Suprapubic skin (tissue), 4 donors: Measurements from ENCODE around the gene LRRFIP1. TPM values are rescaled to one million over a fixed set of nuclear protein-coding genes. Genes with fewer than 3 reads are reported as not detected.

Experiments used
- DNase-seq, 2 donors: peaks; one replicate each; pipeline ENCODE4 v3.0.0-alpha.2; 2019; ENCODE audit warnings: low spot score in 2 of 2
- H3K27ac ChIP-seq: fragments of 200-600 bp; sonication (generic); one replicate; pipeline ENCODE4 v1.5.1; 2019
- H3K27me3 ChIP-seq: fragments of 200-600 bp; sonication (generic); one replicate; pipeline ENCODE4 v1.5.1; 2019
- H3K36me3 ChIP-seq: fragments of 200-600 bp; sonication (generic); one replicate; pipeline ENCODE4 v1.5.1; 2019
- H3K4me1 ChIP-seq: fragments of 200-600 bp; sonication (generic); one replicate; pipeline ENCODE4 v1.5.1; 2019
- H3K4me3 ChIP-seq: fragments of 200-600 bp; sonication (generic); one replicate; pipeline ENCODE4 v1.5.1; 2019; ENCODE audit warnings: mild to moderate bottlenecking
- H3K9me3 ChIP-seq: fragments of 200-600 bp; sonication (generic); one replicate; pipeline ENCODE4 v1.5.1; 2019
- CTCF ChIP-seq, 2 donors: fragments of 200-600 bp in 1 of 2; fragments of 450-650 bp in 1 of 2; sonication (generic) in 1 of 2; IDR thresholded peaks; one replicate each; pipeline ENCODE4 v1.5.1; 2016 to 2019; ENCODE audit warnings: antibody characterized with exemption in 2 of 2, mild to moderate bottlenecking in 1 of 2, moderate library complexity in 1 of 2
- EP300 ChIP-seq: sonication (generic); formaldehyde crosslinking; IDR thresholded peaks from one replicate; pipeline ENCODE4 v1.6.1; 2017; ENCODE audit warnings: antibody characterized with exemption
- POLR2A ChIP-seq, 2 donors: fragments of 450-650 bp; IDR thresholded peaks; one replicate each; pipeline ENCODE4 v1.6.1; 2017; ENCODE audit warnings: antibody characterized with exemption in 2 of 2, mild to moderate bottlenecking in 2 of 2, moderate library complexity in 2 of 2
- POLR2AphosphoS5 ChIP-seq, 3 donors: sonication (generic); formaldehyde crosslinking; IDR thresholded peaks; one replicate each; pipeline ENCODE4 v1.6.1; 2017; ENCODE audit warnings: antibody characterized with exemption in 3 of 3
- WGBS: methylation state at CpG from one replicate; pipeline ENCODE4 v1.1.5; 2018; 5-methylcytosine and 5-hydroxymethylcytosine counted together
- total RNA-seq, 4 donors: library from RNA; depleted of rRNA; stranded (reverse); fragments of >200 nt; gene quantifications; one replicate each; pipeline ENCODE4 v1.1.0, GENCODE V29; 2016

Gene LRRFIP1
- total RNA-seq, 4 donors from 2014 or later = 100 to 150 (median 109) TPM

GRCh38 chr2:237726401-237726830 lies 99.0 kb downstream of the LRRFIP1 start:
- no peak overlapping the region for H3K27ac ChIP-seq
- no peak overlapping the region for H3K4me3 ChIP-seq
- 26% methylated on average over 7 of the region's 7 CpGs for WGBS
- H3K36me3 ChIP-seq = no peaks in the 10 kb centered on the region
- H3K27me3 ChIP-seq = no peaks in the 10 kb centered on the region
- no peaks in the 10 kb centered on the region for H3K9me3 ChIP-seq
- peaks cover 67% of the 10 kb centered on the region for H3K4me1 ChIP-seq
- no peak for TF ChIP-seq POLR2A (IDR thresholded peaks at IDR 0.05)
- no peak for TF ChIP-seq EP300
- TF ChIP-seq POLR2AphosphoS5 (IDR thresholded peaks at IDR 0.05) = no peak
- TF ChIP-seq CTCF (IDR thresholded peaks at IDR 0.05) = no peak
- DNase-seq = peak; percentile 34 to 47

- TF ChIP-seq POLR2A (IDR thresholded peaks at IDR 0.05) (no peak), POLR2AphosphoS5 (IDR thresholded peaks at IDR 0.05) (no peak), EP300 (no peak), CTCF (IDR thresholded peaks at IDR 0.05) (no peak)
- H3K36me3 ChIP-seq = no peaks in the 10 kb centered on the region
- peak in 1 of 2 donors; percentile 64 for DNase-seq
- peaks cover 72% of the 10 kb centered on the region for H3K4me1 ChIP-seq
- WGBS = 87% methylated on average over 5 of the region's 5 CpGs
- H3K27me3 ChIP-seq = no peaks in the 10 kb centered on the region
- no peak overlapping the region for H3K27ac ChIP-seq
- no peaks in the 10 kb centered on the region for H3K9me3 ChIP-seq
- H3K4me3 ChIP-seq = no peak overlapping the region
Measured at GRCh38 chr2:237727363-237727762, 100.0 kb downstream of the LRRFIP1 start.

GRCh38 chr2:237729681-237730475 lies 102.5 kb downstream of the LRRFIP1 start:
- no peaks in the 10 kb centered on the region for H3K27me3 ChIP-seq
- WGBS = 78% methylated on average over 12 of the region's 12 CpGs
- no peak for TF ChIP-seq POLR2A (IDR thresholded peaks at IDR 0.05)
- no peak for TF ChIP-seq POLR2AphosphoS5 (IDR thresholded peaks at IDR 0.05)
- TF ChIP-seq EP300 = no peak
- TF ChIP-seq CTCF (IDR thresholded peaks at IDR 0.05) = no peak
- H3K4me1 ChIP-seq = peaks cover 82% of the 10 kb centered on the region
- no peaks in the 10 kb centered on the region for H3K36me3 ChIP-seq
- peak in 1 of 2 donors; percentile 23 for DNase-seq
- H3K27ac ChIP-seq = no peak overlapping the region
- no peak overlapping the region for H3K4me3 ChIP-seq
- no peaks in the 10 kb centered on the region for H3K9me3 ChIP-seq

- no peak overlapping the region for H3K4me3 ChIP-seq
- no peaks in the 10 kb centered on the region for H3K36me3 ChIP-seq
- H3K27me3 ChIP-seq = no peaks in the 10 kb centered on the region
- peak overlapping the region; percentile 49 for H3K27ac ChIP-seq
- TF ChIP-seq CTCF (IDR thresholded peaks at IDR 0.05) = no peak
- no peak for TF ChIP-seq POLR2A (IDR thresholded peaks at IDR 0.05)
- no peak for TF ChIP-seq POLR2AphosphoS5 (IDR thresholded peaks at IDR 0.05)
- TF ChIP-seq EP300 = no peak
- no peak for DNase-seq
- 14% methylated on average over 6 of the region's 6 CpGs for WGBS
- peaks cover 71% of the 10 kb centered on the region for H3K4me1 ChIP-seq
- no peaks in the 10 kb centered on the region for H3K9me3 ChIP-seq
Measured at GRCh38 chr2:237731663-237732062, 104.3 kb downstream of the LRRFIP1 start.

- Histone ChIP-seq H3K27ac (peak overlapping the region; percentile 49), H3K4me1 (peaks cover 67% of the 10 kb centered on the region), H3K4me3 (no peak overlapping the region), H3K27me3 (no peaks in the 10 kb centered on the region), H3K36me3 (no peaks in the 10 kb centered on the region), H3K9me3 (no peaks in the 10 kb centered on the region)
- DNase-seq = no peak
- 60% methylated on average over 10 of the region's 10 CpGs for WGBS
- TF ChIP-seq CTCF (IDR thresholded peaks at IDR 0.05) = no peak
Measured at GRCh38 chr2:237732070-237732469, 104.7 kb downstream of the LRRFIP1 start.
